Hippocampal formation (tissue), 2 donors: ENCODE data around the gene TP73.

Experiments used
- DNase-seq, 2 donors: peaks; one replicate each; lab custom pipeline; 2025; lab: John Stamatoyannopoulos, UW

The TP73 gene

DNA sequence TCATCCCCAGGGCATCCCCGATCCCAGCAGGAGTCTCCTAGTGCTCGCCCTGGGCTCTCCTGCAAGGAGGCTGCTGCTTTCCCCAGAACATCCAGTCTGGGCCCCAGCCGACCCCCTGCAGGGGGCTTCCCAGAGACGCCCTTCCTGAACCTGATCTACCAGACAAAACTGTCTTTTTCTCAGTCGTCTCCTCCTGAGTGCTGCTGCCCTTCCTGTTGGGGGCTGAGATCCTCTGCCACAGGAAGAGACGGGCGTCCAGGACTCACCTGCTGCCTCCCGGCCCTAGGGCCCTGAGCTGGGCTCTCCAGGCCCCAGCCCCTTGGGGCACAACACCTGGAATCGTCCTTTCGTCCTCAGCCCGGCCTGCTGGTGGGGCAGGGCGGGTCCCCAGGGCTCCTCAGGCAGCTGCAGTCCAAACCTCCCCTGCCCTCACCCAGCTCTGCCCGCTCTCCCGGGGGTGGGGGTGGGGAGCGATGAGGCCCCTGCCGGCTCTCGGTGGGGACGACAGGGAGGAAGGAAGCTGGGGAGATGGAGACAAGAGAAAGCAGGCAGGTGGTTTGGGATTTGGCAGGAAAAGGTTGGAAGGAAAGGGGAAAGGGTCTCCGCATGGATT, 36.9 kb downstream of the TP73 start:
- no peak for DNase-seq

DNA sequence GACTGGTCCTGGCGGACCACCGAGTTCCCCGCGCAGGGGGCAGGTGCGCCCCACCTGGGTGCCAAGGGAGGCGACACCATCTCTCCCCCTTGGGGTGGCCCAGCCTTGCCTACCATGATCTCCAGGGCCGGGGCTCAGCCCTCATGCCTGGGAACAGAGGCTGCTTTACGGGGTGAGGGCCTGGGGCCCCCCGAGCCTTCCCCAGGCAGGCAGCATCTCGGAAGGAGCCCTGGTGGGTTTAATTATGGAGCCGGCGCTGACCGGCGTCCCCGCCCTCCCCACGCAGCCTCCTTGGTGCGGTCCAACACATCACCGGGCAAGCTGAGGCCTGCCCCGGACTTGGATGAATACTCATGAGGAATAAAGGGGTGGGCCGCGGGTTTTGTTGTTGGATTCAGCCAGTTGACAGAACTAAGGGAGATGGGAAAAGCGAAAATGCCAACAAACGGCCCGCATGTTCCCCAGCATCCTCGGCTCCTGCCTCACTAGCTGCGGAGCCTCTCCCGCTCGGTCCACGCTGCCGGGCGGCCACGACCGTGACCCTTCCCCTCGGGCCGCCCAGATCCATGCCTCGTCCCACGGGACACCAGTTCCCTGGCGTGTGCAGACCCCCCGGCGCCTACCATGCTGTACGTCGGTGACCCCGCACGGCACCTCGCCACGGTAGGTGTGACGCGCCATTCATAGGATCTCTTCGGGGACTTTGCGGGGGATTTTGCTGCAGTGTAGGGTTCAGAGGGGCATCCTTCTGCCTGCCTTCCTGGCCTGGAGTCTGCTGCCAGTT, 38.2 kb downstream of the TP73 start:
- DNase-seq, result no peak

- DNase-seq, result no peak
Observed at GRCh38 chr1:3691421-3692204, 39.3 kb downstream of the TP73 start.

GRCh38 chr1:3692598-3692997, 40.3 kb downstream of the TP73 start:
- no peak for DNase-seq

GRCh38 chr1:3693321-3693720, 41.0 kb downstream of the TP73 start:
- DNase-seq, result no peak

GRCh38 chr1:3695326-3696217, 43.3 kb downstream of the TP73 start:
- peak in 1 of 2 donors; percentile 59 for DNase-seq

DNA sequence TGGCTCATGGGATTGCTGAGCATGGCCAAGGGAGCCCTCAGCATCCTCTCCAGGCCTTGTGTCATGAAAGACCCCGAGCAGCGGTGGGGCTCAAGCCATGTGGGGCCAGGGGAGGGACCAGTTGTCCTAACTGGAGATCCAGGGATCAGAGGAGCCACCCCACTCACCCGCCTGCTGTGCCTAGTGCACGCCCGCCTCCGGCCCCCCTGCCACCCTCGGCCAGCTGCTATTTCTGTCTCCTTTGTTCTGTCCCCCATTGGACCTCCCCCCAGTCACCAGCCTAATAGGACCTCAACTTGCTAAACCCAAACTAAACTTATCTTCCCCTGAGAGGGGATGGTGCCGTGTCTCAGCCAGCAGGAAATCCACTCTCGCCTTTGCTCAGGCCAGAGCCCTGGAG, 44.4 kb downstream of the TP73 start:
- no peak for DNase-seq

DNA sequence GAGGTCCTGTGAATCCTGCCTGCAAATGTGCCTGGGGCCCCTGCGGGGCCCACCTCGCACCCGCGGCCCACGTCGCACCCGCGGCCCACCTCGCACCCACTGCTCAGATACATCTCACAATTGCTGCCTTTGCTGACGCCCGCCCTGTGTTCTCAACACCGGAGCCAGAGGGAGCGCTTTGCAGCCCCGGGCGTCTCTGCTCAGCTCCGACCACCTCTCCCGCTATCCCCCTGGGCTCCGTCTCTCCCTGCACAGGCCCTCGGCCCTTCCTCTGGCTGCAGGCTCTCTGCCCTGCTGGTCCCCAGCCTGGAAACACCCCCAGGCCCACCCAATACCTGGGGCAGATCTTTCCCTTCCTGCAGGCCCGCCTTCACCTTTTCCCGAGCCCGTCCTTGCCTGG, 44.8 kb downstream of the TP73 start:
- no peak for DNase-seq

GRCh38 chr1:3697810-3698209, 45.5 kb downstream of the TP73 start:
- DNase-seq, result no peak

DNA sequence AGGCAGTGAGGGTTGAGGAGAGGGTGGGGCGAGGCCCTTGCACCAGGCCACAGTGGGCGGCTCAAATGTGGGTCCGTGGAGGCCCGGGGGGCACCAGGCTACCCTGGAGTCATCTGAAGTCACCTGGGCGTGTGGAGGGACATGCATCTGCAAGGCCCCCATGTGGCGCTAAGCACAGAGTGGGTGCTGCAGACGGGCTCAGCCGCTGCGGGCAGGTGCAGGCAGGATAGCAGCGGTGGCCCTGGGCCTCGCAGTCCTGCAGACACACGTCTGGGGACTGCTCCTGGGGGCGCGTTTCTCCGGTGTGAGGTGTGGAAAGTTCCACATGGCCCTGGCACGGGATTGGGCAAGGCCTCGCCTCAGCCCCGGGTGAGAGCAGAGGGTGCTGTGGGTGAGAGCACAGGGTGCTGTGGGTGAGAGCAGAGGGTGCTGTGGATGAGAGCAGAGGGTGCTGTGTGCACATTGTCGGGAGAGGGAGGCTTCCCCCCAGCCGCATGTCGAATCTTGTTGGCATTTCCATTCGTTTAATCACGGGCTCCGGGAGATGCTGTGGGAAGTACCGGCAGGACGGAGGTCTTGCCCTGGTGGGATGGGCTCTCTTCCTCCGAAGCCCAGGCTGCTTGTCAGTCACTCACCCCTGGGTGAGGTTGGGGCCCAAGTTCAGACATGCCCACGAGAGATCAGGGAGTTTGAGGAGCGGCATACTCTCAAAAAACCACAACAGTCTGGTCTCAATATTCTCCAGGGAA, 46.5 kb downstream of the TP73 start:
- DNase-seq, result no peak

GRCh38 chr1:3699596-3699995, 47.3 kb downstream of the TP73 start:
- DNase-seq, result no peak

- no peak for DNase-seq
Observed at GRCh38 chr1:3700631-3701030, 48.3 kb downstream of the TP73 start.

DNA sequence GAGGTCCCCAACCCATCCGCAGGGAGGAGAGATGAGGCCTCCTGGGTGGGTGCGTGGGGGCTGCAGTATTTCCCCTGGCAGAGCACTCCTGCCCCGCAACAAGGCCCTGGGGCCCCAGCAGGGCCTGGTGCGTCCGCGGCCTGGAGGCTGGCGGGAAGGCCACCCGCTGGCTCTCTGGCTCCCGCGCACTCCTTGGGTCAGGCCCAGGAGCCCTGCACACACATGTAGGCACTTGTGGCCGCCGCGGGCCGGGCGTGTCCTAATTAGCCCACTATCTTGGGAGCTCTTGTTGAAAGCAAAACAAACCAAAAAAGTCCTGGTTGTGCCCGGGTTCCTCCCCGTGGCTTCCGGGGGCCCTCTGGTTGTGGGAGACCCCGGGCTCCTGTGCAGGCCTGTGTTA, 50.2 kb downstream of the TP73 start:
- no peak for DNase-seq

GRCh38 chr1:3702990-3703728, 50.8 kb downstream of the TP73 start:
- no peak for DNase-seq

DNA sequence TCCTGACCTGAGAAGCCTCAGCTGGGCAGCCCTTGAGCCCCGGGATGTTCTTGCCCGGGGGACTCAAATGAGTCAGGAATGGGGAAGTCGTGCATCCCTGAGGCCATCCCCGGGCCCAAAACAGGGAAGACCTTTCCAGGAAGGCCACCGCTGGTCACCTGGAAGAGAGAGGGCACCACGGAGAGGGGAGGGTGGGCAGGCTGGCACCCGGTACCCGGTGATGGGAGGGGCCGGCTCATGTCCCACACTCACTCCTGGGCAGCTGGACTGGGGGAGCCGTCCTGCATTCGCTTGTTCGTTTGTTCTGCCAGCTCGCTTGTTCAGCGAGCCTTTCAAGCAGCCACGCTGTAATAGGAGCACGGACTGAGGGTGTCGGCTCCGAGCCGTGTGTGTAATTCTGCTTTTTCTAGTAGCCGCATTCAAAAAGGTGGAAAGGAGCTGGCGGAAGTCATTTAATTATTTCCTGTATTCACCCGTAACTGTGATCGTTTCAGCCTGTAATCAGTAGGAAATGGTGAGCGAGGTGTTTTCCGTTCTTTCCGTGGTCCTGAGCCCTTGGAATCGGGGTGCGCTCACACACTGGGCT, 51.6 kb downstream of the TP73 start:
- DNase-seq, result no peak

DNA sequence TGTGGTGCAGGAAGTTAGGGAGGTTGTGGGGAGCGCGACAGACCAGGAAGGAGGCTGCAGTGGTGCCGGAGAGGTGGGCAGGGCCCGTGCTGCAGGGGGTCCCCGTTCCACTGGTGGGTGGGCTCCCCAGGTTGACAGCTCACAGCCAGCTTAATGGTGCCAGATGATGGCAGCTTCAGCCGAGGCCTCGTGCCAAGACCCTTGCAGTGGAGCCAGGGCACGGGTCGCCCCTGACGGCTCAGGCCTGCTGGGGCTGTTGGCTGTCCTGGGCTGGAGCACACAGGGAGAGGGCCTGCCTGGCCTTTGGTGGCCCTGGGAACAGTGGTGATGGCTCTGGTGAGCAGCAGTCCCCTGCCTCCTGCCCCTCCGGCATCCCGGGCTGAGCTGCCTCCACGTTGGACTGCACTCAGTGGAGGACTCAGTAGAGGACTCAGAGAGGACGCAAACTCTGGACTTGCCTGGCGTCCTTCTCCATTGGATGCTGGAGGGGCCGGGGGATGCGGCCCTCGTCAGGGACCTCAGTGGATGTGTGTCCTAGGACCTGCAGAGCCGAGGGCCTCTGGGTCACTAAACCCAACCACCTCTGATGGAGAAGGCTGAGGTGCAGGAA, 53.1 kb downstream of the TP73 start:
- DNase-seq, result no peak

DNA sequence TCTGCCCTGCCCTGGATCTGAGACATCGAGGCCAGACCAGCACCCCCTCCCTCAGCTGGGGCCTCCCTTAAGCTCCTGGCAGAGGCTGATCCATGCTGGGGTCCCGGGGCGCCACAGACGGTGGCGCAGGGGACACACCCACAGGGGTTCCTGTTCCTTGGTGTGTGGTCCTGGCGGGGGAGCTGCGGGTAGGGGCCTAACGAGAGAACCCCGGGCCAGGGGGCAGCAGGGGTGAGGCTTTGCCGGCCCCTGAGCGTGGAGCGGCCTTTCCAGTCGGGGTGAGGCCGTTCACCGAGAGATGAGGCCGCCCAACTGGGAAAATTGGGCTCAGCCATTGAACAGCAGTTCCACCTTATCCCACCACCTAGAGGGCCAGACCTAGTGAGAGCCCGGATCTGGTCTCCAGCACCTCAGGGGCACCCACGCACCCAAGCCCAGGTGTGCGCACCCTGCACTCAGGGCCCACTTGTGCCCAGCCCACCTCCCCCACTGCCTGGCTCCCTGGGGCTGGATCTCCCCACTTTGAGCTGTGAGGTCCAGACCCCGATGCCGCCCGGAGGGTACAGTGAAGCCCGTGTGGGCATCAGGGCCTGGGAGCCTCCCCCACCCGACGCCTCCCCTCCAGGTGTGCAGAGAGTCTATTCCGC, 54.5 kb downstream of the TP73 start:
- DNase-seq, result no peak

GRCh38 chr1:3707298-3707938, 55.1 kb downstream of the TP73 start:
- DNase-seq, result no peak

DNA sequence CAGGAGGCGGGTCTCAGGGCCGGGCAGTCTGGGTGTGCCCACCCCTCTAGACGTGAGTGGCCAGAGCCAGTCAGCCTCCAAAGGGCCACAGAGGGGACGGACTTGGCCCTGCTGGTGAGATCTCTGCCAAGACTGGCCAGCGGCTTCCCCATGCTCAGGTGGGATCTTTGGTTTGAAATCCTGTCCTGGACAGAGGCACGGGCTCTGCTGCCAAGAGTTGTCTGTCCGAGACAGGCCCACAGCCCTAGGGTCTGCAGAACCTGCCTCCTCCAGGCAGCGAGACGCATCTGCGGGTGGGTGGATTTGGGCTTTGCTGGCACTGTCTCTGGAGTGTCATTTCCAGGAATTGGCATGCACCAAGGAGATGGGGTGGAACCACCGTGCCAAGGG, 55.6 kb downstream of the TP73 start:
- DNase-seq, result no peak
